HG03095 (cell line): Measurements from ENCODE around the gene HTR6.

Experiments used
- ATAC-seq: cut with Tn5 transposase; IDR thresholded peaks from one replicate; pipeline ENCODE4 v1.9.1; 2021; ENCODE audit warnings: moderate library complexity; ENCODE audit not compliant: unreplicated experiment

Gene HTR6

GRCh38 chr1:19687414-19687813, 22.7 kb downstream of the HTR6 start:
- no peak for ATAC-seq

- no peak for ATAC-seq
Measured at GRCh38 chr1:19688041-19688842, 23.6 kb downstream of the HTR6 start.

- no peak for ATAC-seq
Measured at GRCh38 chr1:19689085-19689757, 24.5 kb downstream of the HTR6 start.

- ATAC-seq, result no peak
Measured at GRCh38 chr1:19689856-19690255, 25.2 kb downstream of the HTR6 start.

GRCh38 chr1:19690342-19690741, 25.7 kb downstream of the HTR6 start:
- ATAC-seq, result no peak

- ATAC-seq, result no peak
Measured at GRCh38 chr1:19694298-19694697, 29.6 kb downstream of the HTR6 start.

- ATAC-seq, result no peak
Measured at GRCh38 chr1:19695772-19696171, 31.1 kb downstream of the HTR6 start.

- no peak for ATAC-seq
Measured at GRCh38 chr1:19696820-19697219, 32.1 kb downstream of the HTR6 start.

- ATAC-seq, result no peak
Measured at GRCh38 chr1:19698181-19698580, 33.5 kb downstream of the HTR6 start.

GRCh38 chr1:19700079-19700777, 35.6 kb downstream of the HTR6 start:
- ATAC-seq, result no peak

- ATAC-seq, result no peak
Measured at GRCh38 chr1:19703280-19703679, 38.6 kb downstream of the HTR6 start.

GRCh38 chr1:19704247-19705113, 39.8 kb downstream of the HTR6 start:
- no peak for ATAC-seq

GRCh38 chr1:19705464-19705863, 40.8 kb downstream of the HTR6 start:
- ATAC-seq, result no peak

- no peak for ATAC-seq
Measured at GRCh38 chr1:19706136-19706535, 41.5 kb downstream of the HTR6 start.

- ATAC-seq, result no peak
Measured at GRCh38 chr1:19708567-19709110, 44.0 kb downstream of the HTR6 start.

- ATAC-seq, result no peak
Measured at GRCh38 chr1:19709260-19709793, 44.7 kb downstream of the HTR6 start.

- no peak for ATAC-seq
Measured at GRCh38 chr1:19710825-19711611, 46.3 kb downstream of the HTR6 start.

GRCh38 chr1:19712928-19713327, 48.3 kb downstream of the HTR6 start:
- no peak for ATAC-seq

GRCh38 chr1:19715334-19716203, 50.9 kb downstream of the HTR6 start:
- peak; percentile 40 for ATAC-seq
